Medulla oblongata (tissue), 1 donor: ENCODE data around the gene BCAS1.
A peak's percentile ranks its signal among the peaks of the same experiment; 100 is the strongest.
"Not testable (repeated sequence)": the region's sequence is repeated elsewhere in the genome, so short reads cannot be mapped to it uniquely, and the experiment has no call there.

Source experiments
- DNase-seq: peaks from one replicate; pipeline ENCODE4 v3.0.0-alpha.2; 2015; ENCODE audit errors: extremely low spot score

The BCAS1 gene

GRCh38 chr20:53984356-53985149 is 85.8 kb downstream of the BCAS1 start:
- DNase-seq = no peak

- no peak for DNase-seq
These were observed 87.0 kb downstream of the BCAS1 start for GRCh38 chr20:53983401-53983800.

GRCh38 chr20:53982624-53983023 is 87.8 kb downstream of the BCAS1 start:
- no peak for DNase-seq

- DNase-seq = no peak
These were observed 88.5 kb downstream of the BCAS1 start for GRCh38 chr20:53981752-53982437.

GRCh38 chr20:53981130-53981529 is 89.3 kb downstream of the BCAS1 start:
- DNase-seq = no peak

GRCh38 chr20:53980031-53980465 is 90.3 kb downstream of the BCAS1 start:
- DNase-seq = no peak

GRCh38 chr20:53978497-53978896 is 91.9 kb downstream of the BCAS1 start:
- no peak for DNase-seq

- DNase-seq = no peak
These were observed 93.0 kb downstream of the BCAS1 start for GRCh38 chr20:53977391-53977790.

- peak; percentile 46 for DNase-seq
These were observed 94.6 kb downstream of the BCAS1 start for GRCh38 chr20:53975761-53976160.

- DNase-seq = no peak
These were observed 95.4 kb downstream of the BCAS1 start for GRCh38 chr20:53974785-53975555.

GRCh38 chr20:53973882-53974281 is 96.5 kb downstream of the BCAS1 start:
- not testable (repeated sequence) for DNase-seq

GRCh38 chr20:53972179-53972578 is 98.2 kb downstream of the BCAS1 start:
- DNase-seq = no peak

GRCh38 chr20:53971096-53971683 is 99.2 kb downstream of the BCAS1 start:
- DNase-seq = no peak

- no peak for DNase-seq
These were observed 100.2 kb downstream of the BCAS1 start for GRCh38 chr20:53970232-53970631.

- no peak for DNase-seq
These were observed 102.9 kb downstream of the BCAS1 start for GRCh38 chr20:53967527-53967926.

- no peak for DNase-seq
These were observed 103.5 kb downstream of the BCAS1 start for GRCh38 chr20:53966774-53967398.

- no peak for DNase-seq
These were observed 105.7 kb downstream of the BCAS1 start for GRCh38 chr20:53964501-53965253.

- no peak for DNase-seq
These were observed 106.3 kb downstream of the BCAS1 start for GRCh38 chr20:53964067-53964466.

GRCh38 chr20:53963635-53964034 is 106.8 kb downstream of the BCAS1 start:
- no peak for DNase-seq

- no peak for DNase-seq
These were observed 108.0 kb downstream of the BCAS1 start for GRCh38 chr20:53962388-53962787.

- no peak for DNase-seq
These were observed 108.9 kb downstream of the BCAS1 start for GRCh38 chr20:53961527-53961926.
